Transverse colon (tissue), 4 donors: ENCODE data around the gene DPH6. TPM values are rescaled to one million over a fixed set of nuclear protein-coding genes. Genes with fewer than 3 reads are reported as not detected.
A peak's percentile ranks its signal among the peaks of the same experiment; 100 is the strongest.

Experiments
- DNase-seq: peaks from one replicate; pipeline ENCODE4 v3.0.0-alpha.2; 2019
- H3K27ac ChIP-seq, 4 donors: fragments of 200-600 bp; sonication (generic); 2 replicates each; pipeline ENCODE4 v1.5.1; 2016 to 2018; ENCODE audit warnings: inconsistent platforms in 4 of 4
- H3K27me3 ChIP-seq: fragments of 200-600 bp; sonication (generic); 2 replicates; pipeline ENCODE4 v1.5.1; 2017; ENCODE audit warnings: inconsistent platforms
- H3K36me3 ChIP-seq, 4 donors: fragments of 200-600 bp; sonication (generic); 2 replicates each; pipeline ENCODE4 v1.5.1; 2017 to 2019; ENCODE audit warnings: inconsistent platforms in 4 of 4
- H3K4me1 ChIP-seq, 4 donors: fragments of 200-600 bp; sonication (generic); 2 replicates each; pipeline ENCODE4 v1.5.1; 2017 to 2020; ENCODE audit warnings: inconsistent platforms in 4 of 4
- H3K4me3 ChIP-seq, 4 donors: fragments of 200-600 bp; sonication (generic); 1 replicate in 1 of 4; 2 replicates in 3 of 4; pipeline versions ENCODE4 v1.5.1 to v1.6.1; 2017 to 2019; ENCODE audit warnings: inconsistent platforms in 4 of 4
- H3K9me3 ChIP-seq, 2 donors: fragments of 200-600 bp; sonication (generic); 2 replicates each; pipeline ENCODE4 v1.5.1; 2017 to 2019; ENCODE audit warnings: inconsistent platforms in 2 of 2
- CTCF ChIP-seq, 5 experiments: fragments of 200-600 bp in 3 of 5; fragments of 450-650 bp in 2 of 5; sonication (generic) in 3 of 5; IDR thresholded peaks; 1 replicate in 2 of 5; 2 replicates in 3 of 5; pipeline ENCODE4 v1.5.1; 2016 to 2017; ENCODE audit warnings: antibody characterized with exemption in 5 of 5, inconsistent platforms in 3 of 5, mild to moderate bottlenecking in 2 of 5, moderate library complexity in 1 of 5
- EP300 ChIP-seq: sonication (generic); formaldehyde crosslinking; IDR thresholded peaks from one replicate; pipeline ENCODE4 v1.6.1; 2017; ENCODE audit warnings: antibody characterized with exemption, low read depth
- POLR2A ChIP-seq: fragments of 450-650 bp; IDR thresholded peaks from one replicate; pipeline ENCODE4 v1.6.1; 2016; ENCODE audit warnings: antibody characterized with exemption, mild to moderate bottlenecking, moderate library complexity
- POLR2AphosphoS5 ChIP-seq, 3 donors: sonication (generic); formaldehyde crosslinking; IDR thresholded peaks; one replicate each; pipeline ENCODE4 v1.6.1; 2016; ENCODE audit warnings: antibody characterized with exemption in 3 of 3
- WGBS, 2 donors: methylation state at CpG; one replicate each; pipeline ENCODE4 v1.1.5; 2018; ENCODE audit warnings: low coverage in 1 of 2; 5-methylcytosine and 5-hydroxymethylcytosine counted together
- in situ Hi-C, 4 donors: fragments of 200-750 bp; cut with MboI; loops; one replicate each; pipeline versions ENCODE4 v1.15.0 to v1.15.1; 2017; ENCODE audit warnings: low sequenced_read_pairs in 3 of 4, low pct_ligation_motif_present in 1 of 4, low pct_unique_long_range_greater_than_20kb in 1 of 4
- intact Hi-C: fragments of 100-400 bp; cut with DNase I; formaldehyde crosslinking; loops from one replicate; pipeline ENCODE4 v1.15.1; 2023; ENCODE audit warnings: low total_unique reads
- total RNA-seq, 4 donors: library from RNA; depleted of rRNA; stranded (reverse); fragments of >200 nt; gene quantifications; one replicate each; pipeline ENCODE4 v1.1.0, GENCODE V29; 2016

Gene DPH6
- total RNA-seq, 4 donors from 2014 or later: 20.6 to 76.7 (median 39.9) TPM

GRCh38 chr15:35499723-35500122 is 46.2 kb downstream of the DPH6 start:
- in situ Hi-C loops (loop anchor here in 1 of 4 donors (25.0 kb wide), 1 partner anchor 1613 kb away; the partner anchor contains the start of gene MEIS2), intact Hi-C loops (no loop called here)
- Histone ChIP-seq H3K4me1 (peaks cover 0 to 4% (median 0%) of the 10 kb centered on the region in 4 donors), H3K27me3 (no peaks in the 10 kb centered on the region), H3K9me3 (no peaks in the 10 kb centered on the region), H3K4me3 (no peak overlapping the region), H3K36me3 (no peaks in the 10 kb centered on the region), H3K27ac (no peak overlapping the region)
- 99% methylated on average over 4 of the region's 4 CpGs; no CpG with 5 or more reads in 1 of the 2 donors for WGBS, 2 donors
- no peak for TF ChIP-seq POLR2A
- TF ChIP-seq CTCF (IDR thresholded peaks at IDR 0.05): no peak
- TF ChIP-seq POLR2AphosphoS5 (IDR thresholded peaks at IDR 0.05): no peak
- TF ChIP-seq EP300: no peak
- DNase-seq: no peak

- no peaks in the 10 kb centered on the region for H3K9me3 ChIP-seq
- H3K27ac ChIP-seq: no peak overlapping the region
- H3K4me3 ChIP-seq: no peak overlapping the region
- intact Hi-C loops: no loop called here
- DNase-seq: no peak
- no peaks in the 10 kb centered on the region for H3K27me3 ChIP-seq
- peaks cover 0 to 18% (median 8%) of the 10 kb centered on the region in 4 donors for H3K4me1 ChIP-seq
- in situ Hi-C loops: no loop called here
- TF ChIP-seq POLR2AphosphoS5 (IDR thresholded peaks at IDR 0.05): no peak
- no peak for TF ChIP-seq POLR2A
- TF ChIP-seq CTCF (IDR thresholded peaks at IDR 0.05): no peak
- no peak for TF ChIP-seq EP300
- H3K36me3 ChIP-seq: no peaks in the 10 kb centered on the region
These were observed 49.4 kb downstream of the DPH6 start for GRCh38 chr15:35496585-35496984.

- H3K27ac ChIP-seq: no peak overlapping the region
- H3K4me1 ChIP-seq: peaks cover 0 to 33% (median 8%) of the 10 kb centered on the region in 4 donors
- TF ChIP-seq CTCF (IDR thresholded peaks at IDR 0.05) (no peak), POLR2A (no peak)
- WGBS, 2 donors: 57 to 60% methylated on average over 3 of the region's 3 CpGs
- in situ Hi-C loops: no loop called here
- no peaks in the 10 kb centered on the region for H3K36me3 ChIP-seq
- no peaks in the 10 kb centered on the region for H3K9me3 ChIP-seq
- DNase-seq: no peak
- intact Hi-C loops: no loop called here
- no peaks in the 10 kb centered on the region for H3K27me3 ChIP-seq
- no peak overlapping the region for H3K4me3 ChIP-seq
These were observed 50.9 kb downstream of the DPH6 start for GRCh38 chr15:35495080-35495479.

- no peaks in the 10 kb centered on the region for H3K27me3 ChIP-seq
- TF ChIP-seq EP300: no peak
- TF ChIP-seq CTCF (IDR thresholded peaks at IDR 0.05): no peak
- no peak for TF ChIP-seq POLR2AphosphoS5 (IDR thresholded peaks at IDR 0.05)
- TF ChIP-seq POLR2A: no peak
- intact Hi-C loops (no loop called here), in situ Hi-C loops (no loop called here)
- H3K4me1 ChIP-seq: peaks cover 0 to 36% (median 8%) of the 10 kb centered on the region in 4 donors
- peaks cover 5 to 11% of the 10 kb centered on the region in 2 donors for H3K9me3 ChIP-seq
- H3K4me3 ChIP-seq: no peak overlapping the region
- WGBS, 2 donors: 53 to 59% methylated on average over 3 of the region's 3 CpGs
- peak; percentile 26 for DNase-seq
- H3K27ac ChIP-seq: peak overlapping the region; percentile 71 to 78 (median 74)
- peaks cover 0 to 11% (median 3%) of the 10 kb centered on the region in 4 donors for H3K36me3 ChIP-seq
These were observed 54.0 kb downstream of the DPH6 start for GRCh38 chr15:35491999-35492398.
